Adrenal gland (tissue), 12 donors: ENCODE results near the gene MON1B. TPM values are rescaled to one million over a fixed set of nuclear protein-coding genes. Genes with fewer than 3 reads are reported as not detected.
A peak's percentile ranks its signal among the peaks of the same experiment; 100 is the strongest.

Source experiments
- DNase-seq, 7 donors: peaks; one replicate each; pipeline ENCODE4 v3.0.0-alpha.2; 2019 to 2020
- H3K27ac ChIP-seq, 5 donors: fragments of 200-600 bp; sonication (generic) in 4 of 5; 1 replicate in 3 of 5; 2 replicates in 2 of 5; pipeline versions ENCODE4 v1.5.1 to v1.8.0; 2016 to 2020; ENCODE audit warnings: mild to moderate bottlenecking in 1 of 5
- H3K27me3 ChIP-seq: fragments of 200-600 bp; 2 replicates; pipeline ENCODE4 v1.8.0; 2021
- H3K36me3 ChIP-seq, 2 donors: fragments of 200-600 bp; replicated peaks in 1 of 2; 1 replicate in 1 of 2; 2 replicates in 1 of 2; pipeline versions ENCODE4 v1.5.1 to v1.8.0; 2018 to 2022
- H3K4me1 ChIP-seq, 2 donors: fragments of 200-600 bp; replicated peaks in 1 of 2; 1 replicate in 1 of 2; 2 replicates in 1 of 2; pipeline versions ENCODE4 v1.5.1 to v1.8.0; 2018 to 2021
- H3K4me3 ChIP-seq, 4 donors: fragments of 200-600 bp; sonication (generic) in 3 of 4; one replicate each; pipeline ENCODE4 v1.5.1; 2016 to 2018
- H3K9me3 ChIP-seq, 3 donors: fragments of 200-600 bp; sonication (generic) in 1 of 3; replicated peaks in 1 of 3; 1 replicate in 2 of 3; 2 replicates in 1 of 3; pipeline versions ENCODE4 v1.5.1 to v1.8.0; 2016 to 2021
- POLR2A ChIP-seq, 2 donors: fragments of 450-650 bp; IDR thresholded peaks; one replicate each; pipeline ENCODE4 v1.6.1; 2017; ENCODE audit warnings: antibody characterized with exemption in 2 of 2, mild to moderate bottlenecking in 2 of 2, moderate library complexity in 1 of 2
- WGBS, 4 donors: extraction: QIAGEN DNeasy Blood & Tissue Kit in 2 of 4; methylation state at CpG; one replicate each; pipeline versions ENCODE4 v1.1.5 to v1.1.7; 2013 to 2017; 5-methylcytosine and 5-hydroxymethylcytosine counted together
- intact Hi-C, 2 donors: fragments of 100-400 bp; cut with DNase I; formaldehyde crosslinking; loops; one replicate each; pipeline versions ENCODE4 v1.14.1 to v1.15.0; 2022 to 2023
- polyA plus RNA-seq, 3 donors: library from polyadenylated mRNA; stranded (reverse); fragments of 200-250 nt in 2 of 3; fragments of 350-450 nt in 1 of 3; fragmentation: Illumina TruSeq in 1 of 3; extraction: RNeasy Lipid Tissue Mini Kit (QIAGEN cat#74804) in 1 of 3; gene quantifications; one replicate each; pipeline ENCODE4 v1.2.3, GENCODE V29; 2013 to 2014
- total RNA-seq, 9 donors: library from RNA; depleted of rRNA in 4 of 9; stranded (reverse); fragments of >200 nt in 4 of 9; fragments of 120-200 nt in 1 of 9; fragmentation: NEBNext Ultra II Directional in 1 of 9; extraction: Animal tissue kit (Norgen Biotek cat#: 25700) in 1 of 9; gene quantifications; one replicate each; pipeline versions ENCODE4 v1.1.0 to v1.2.4, GENCODE V29; 2013 to 2023
- TF ChIP-seq, protein P1 (sequence below), 6 experiments: fragments of 450-650 bp in 4 of 6; fragments of 200-600 bp in 2 of 6; sonication (generic) in 1 of 6; IDR thresholded peaks; 1 replicate in 5 of 6; 2 replicates in 1 of 6; pipeline versions ENCODE4 v1.5.1 to v1.8.0; 2016 to 2021; ENCODE audit warnings: antibody characterized with exemption in 6 of 6, mild to moderate bottlenecking in 2 of 6, moderate library complexity in 1 of 6
- donor health status: healthy with polysubstance abuse.
- donor health status: Bipolar disorder and iron deficiency.
- donor health status: DM: yes; HTN: yes; CAD: no.
- donor health status: DM: no; HTN: no; CAD: no.
- donor health status: DM: no; HTN: no; CAD: no.
- donor health status: DM: yes; HTN: yes; CAD: no.

MON1B gene
- total and polyA plus RNA-seq, 12 donors: 7.5 to 94.0 (median 27.2) TPM

DNA sequence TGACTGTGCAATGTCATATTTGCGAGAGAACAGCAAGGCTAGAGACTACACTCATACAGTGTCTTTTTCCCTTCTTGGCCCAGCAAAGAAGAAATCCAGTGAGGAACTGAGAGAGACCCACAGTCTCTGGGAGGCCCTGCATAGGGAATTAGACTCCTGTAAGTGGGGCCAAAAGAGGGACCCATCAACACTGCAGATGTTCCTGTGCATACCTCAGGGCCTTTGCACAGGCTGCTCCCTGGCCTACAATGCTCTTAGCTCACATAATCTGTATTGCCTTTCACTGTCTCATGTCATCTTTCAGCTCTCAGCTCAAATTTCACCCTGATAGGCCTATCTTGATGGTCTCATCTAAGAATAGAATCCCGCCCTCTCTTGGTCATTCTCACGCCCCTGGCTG, 17.4 kb downstream of the MON1B start:
- no peaks in the 10 kb centered on the region for H3K9me3 ChIP-seq
- H3K27ac ChIP-seq: no peak overlapping the region
- H3K4me3 ChIP-seq: no peak overlapping the region
- H3K4me1 ChIP-seq: peaks cover 0 to 12% of the 10 kb centered on the region in 2 donors
- no peaks in the 10 kb centered on the region for H3K27me3 ChIP-seq
- no peak for DNase-seq
- TF ChIP-seq, protein P1, sequence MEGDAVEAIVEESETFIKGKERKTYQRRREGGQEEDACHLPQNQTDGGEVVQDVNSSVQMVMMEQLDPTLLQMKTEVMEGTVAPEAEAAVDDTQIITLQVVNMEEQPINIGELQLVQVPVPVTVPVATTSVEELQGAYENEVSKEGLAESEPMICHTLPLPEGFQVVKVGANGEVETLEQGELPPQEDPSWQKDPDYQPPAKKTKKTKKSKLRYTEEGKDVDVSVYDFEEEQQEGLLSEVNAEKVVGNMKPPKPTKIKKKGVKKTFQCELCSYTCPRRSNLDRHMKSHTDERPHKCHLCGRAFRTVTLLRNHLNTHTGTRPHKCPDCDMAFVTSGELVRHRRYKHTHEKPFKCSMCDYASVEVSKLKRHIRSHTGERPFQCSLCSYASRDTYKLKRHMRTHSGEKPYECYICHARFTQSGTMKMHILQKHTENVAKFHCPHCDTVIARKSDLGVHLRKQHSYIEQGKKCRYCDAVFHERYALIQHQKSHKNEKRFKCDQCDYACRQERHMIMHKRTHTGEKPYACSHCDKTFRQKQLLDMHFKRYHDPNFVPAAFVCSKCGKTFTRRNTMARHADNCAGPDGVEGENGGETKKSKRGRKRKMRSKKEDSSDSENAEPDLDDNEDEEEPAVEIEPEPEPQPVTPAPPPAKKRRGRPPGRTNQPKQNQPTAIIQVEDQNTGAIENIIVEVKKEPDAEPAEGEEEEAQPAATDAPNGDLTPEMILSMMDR (IDR thresholded peaks at IDR 0.05): no peak
- no peak for TF ChIP-seq POLR2A (IDR thresholded peaks at IDR 0.05)
- intact Hi-C loops: no loop called here
- WGBS, 4 donors: 67 to 82% (median 77%) methylated on average over 3 of the region's 3 CpGs
- no peaks in the 10 kb centered on the region for H3K36me3 ChIP-seq

DNA sequence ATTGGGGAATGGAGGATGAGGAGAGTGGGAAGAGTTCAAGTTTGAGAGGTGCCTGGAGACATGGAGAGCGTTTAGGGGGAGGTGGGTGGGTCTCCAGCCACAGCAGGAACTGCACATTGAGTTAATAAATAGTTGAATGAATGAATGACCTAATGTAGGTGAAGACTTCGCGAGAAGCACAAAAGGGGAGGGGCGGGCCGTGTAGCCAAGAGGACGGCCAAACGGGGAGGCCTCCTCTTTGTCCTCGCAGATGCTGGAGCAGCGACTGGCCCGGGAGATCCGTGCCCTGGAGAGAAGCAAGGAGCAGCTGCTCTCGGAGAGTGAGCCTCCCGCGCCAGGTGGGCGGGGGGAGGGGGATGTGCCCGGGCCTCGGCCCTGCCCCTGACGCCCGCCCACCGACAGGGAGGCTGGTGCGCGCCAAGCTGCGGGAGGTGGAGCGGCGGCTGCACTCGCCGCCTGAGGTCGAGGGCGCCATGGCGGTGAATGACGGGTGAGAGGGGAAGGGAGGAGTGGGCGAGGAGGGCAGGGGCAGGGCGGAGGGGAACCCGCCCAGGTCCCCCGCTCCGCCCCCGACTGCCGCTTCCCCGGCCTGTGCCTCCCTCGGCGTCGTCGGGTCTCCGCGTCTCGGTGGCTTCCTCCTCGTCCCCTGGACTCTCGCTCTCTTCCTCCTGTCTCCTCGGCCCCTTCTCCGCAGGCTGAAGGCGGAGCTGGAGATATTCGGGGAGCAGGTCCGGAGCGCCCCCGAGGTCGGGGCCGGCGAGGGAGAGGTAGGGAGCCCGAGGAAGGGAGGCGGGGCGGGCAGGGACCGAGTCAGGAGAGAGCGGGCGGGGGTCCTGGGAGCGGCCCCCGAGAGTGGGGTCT, 21.1 kb downstream of the MON1B start:
- peak in 4 of 7 donors; percentile 22 to 41 (median 38) for DNase-seq
- intact Hi-C loops: no loop called here

GRCh38 chr16:77212741-77213541, 22.0 kb downstream of the MON1B start:
- Histone ChIP-seq H3K4me3 (peak overlapping the region; percentile 26 to 62 (median 36)), H3K4me1 (peaks cover 0 to 12% of the 10 kb centered on the region in 2 donors), H3K9me3 (no peaks in the 10 kb centered on the region), H3K36me3 (no peaks in the 10 kb centered on the region), H3K27ac (peak overlapping the region in 2 of 5 donors; percentile 47 to 59), H3K27me3 (no peaks in the 10 kb centered on the region)
- peak in 6 of 7 donors; percentile 43 to 64 (median 56) for DNase-seq
- 15 to 58% (median 35%) methylated on average over 10 to 62 of the region's 62 CpGs for WGBS, 4 donors
- TF ChIP-seq POLR2A (IDR thresholded peaks at IDR 0.05): no peak
- TF ChIP-seq, protein P1 (IDR thresholded peaks at IDR 0.05): no peak
- intact Hi-C loops: no loop called here

More for the DNA sequence above, 21.1 kb downstream of the MON1B start:
- no peaks in the 10 kb centered on the region for H3K27me3 ChIP-seq
- no peaks in the 10 kb centered on the region for H3K9me3 ChIP-seq
- 2 to 11% (median 3%) methylated on average over 13 to 66 of the region's 66 CpGs for WGBS, 4 donors
- no peaks in the 10 kb centered on the region for H3K36me3 ChIP-seq
- peak overlapping the region; percentile 26 to 62 (median 36) for H3K4me3 ChIP-seq
- H3K27ac ChIP-seq: peak overlapping the region in 2 of 5 donors; percentile 47 to 59
- peaks cover 0 to 12% of the 10 kb centered on the region in 2 donors for H3K4me1 ChIP-seq
- TF ChIP-seq POLR2A (IDR thresholded peaks at IDR 0.05): no peak
- TF ChIP-seq, protein P1 (IDR thresholded peaks at IDR 0.05): no peak

DNA sequence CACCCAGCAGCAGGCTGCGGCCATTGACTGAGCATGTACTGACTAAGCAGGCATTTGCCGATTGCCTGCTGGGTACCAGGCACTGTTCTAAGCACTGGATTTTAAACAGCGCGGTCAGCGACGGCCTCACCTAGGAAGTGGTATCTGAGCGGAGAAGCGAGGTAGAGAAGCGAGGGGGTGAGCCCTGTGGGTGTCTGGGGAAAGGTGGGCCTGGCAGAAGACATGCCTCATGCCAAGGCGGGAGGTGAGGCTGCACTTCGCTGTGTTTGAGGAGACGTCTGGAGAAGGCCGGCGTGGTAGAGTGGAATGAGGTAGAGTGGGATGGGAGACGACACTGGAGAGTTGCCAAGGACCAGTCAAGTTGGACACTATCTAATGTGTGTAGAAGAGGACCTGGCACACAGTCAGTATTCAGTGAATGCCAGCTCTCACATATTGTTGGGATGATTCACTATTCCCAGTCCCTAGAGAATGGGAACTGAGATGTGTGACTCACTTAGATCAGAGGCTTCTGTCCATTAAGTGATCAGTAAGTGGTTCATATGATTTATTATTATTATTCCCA, 22.6 kb downstream of the MON1B start:
- Histone ChIP-seq H3K9me3 (no peaks in the 10 kb centered on the region), H3K36me3 (no peaks in the 10 kb centered on the region), H3K27ac (no peak overlapping the region), H3K4me1 (peaks cover 0 to 12% of the 10 kb centered on the region in 2 donors), H3K27me3 (no peaks in the 10 kb centered on the region), H3K4me3 (no peak overlapping the region)
- intact Hi-C loops: no loop called here
- 81 to 84% (median 83%) methylated on average over 13 to 15 of the region's 15 CpGs for WGBS, 4 donors
- TF ChIP-seq, protein P1 (IDR thresholded peaks at IDR 0.05): no peak
- no peak for TF ChIP-seq POLR2A (IDR thresholded peaks at IDR 0.05)
- peak in 6 of 7 donors; percentile 59 to 75 (median 68) for DNase-seq
